Lower lobe of right lung (tissue), 2 donors: ENCODE data around the gene GNG12. TPM values are rescaled to one million over a fixed set of nuclear protein-coding genes. Genes with fewer than 3 reads are reported as not detected.

Source experiments
- ATAC-seq, 2 donors: fragments of 200-7000 bp; cut with Tn5 transposase; one replicate each; pipeline ENCODE4 v1.9.1; 2020 to 2022; ENCODE audit warnings: mild to moderate bottlenecking in 2 of 2, moderate library complexity in 2 of 2
- DNase-seq: peaks from one replicate; pipeline ENCODE4 v3.0.0-alpha.2; 2020
- H3K27ac ChIP-seq: fragments of 200-600 bp; one replicate; pipeline ENCODE4 v1.8.0; 2022
- H3K27me3 ChIP-seq: fragments of 200-600 bp; one replicate; pipeline ENCODE4 v1.8.0; 2022; ENCODE audit warnings: low read depth
- H3K36me3 ChIP-seq: fragments of 200-600 bp; one replicate; pipeline ENCODE4 v1.8.0; 2022; ENCODE audit warnings: mild to moderate bottlenecking
- H3K4me1 ChIP-seq: fragments of 200-600 bp; one replicate; pipeline ENCODE4 v1.8.0; 2022
- H3K4me3 ChIP-seq: fragments of 200-600 bp; one replicate; pipeline ENCODE4 v1.8.0; 2022; ENCODE audit warnings: mild to moderate bottlenecking
- H3K9me3 ChIP-seq: fragments of 200-600 bp; one replicate; pipeline ENCODE4 v1.8.0; 2022
- CTCF ChIP-seq: fragments of 200-600 bp; IDR thresholded peaks from one replicate; pipeline ENCODE4 v1.8.0; 2022; ENCODE audit warnings: antibody characterized with exemption, mild to moderate bottlenecking
- intact Hi-C: fragments of 100-400 bp; cut with DNase I; formaldehyde crosslinking; loops from one replicate; pipeline ENCODE4 v1.11.0; 2022
- total RNA-seq: library from RNA; stranded (reverse); fragmentation: NEBNext Ultra II Directional; extraction: Animal tissue kit (Norgen Biotek cat#: 25700); gene quantifications from one replicate; pipeline ENCODE4 v1.2.1, GENCODE V29; 2021
- donor health status: DM: no; HTN: yes; CAD: no; lungs with severe emphysema.

Gene GNG12
- total RNA-seq, 1 donor from 2014 or later = 43.3 TPM

- Histone ChIP-seq H3K4me3 (no peak overlapping the region), H3K4me1 (peaks cover 32% of the 10 kb centered on the region), H3K27ac (no peak overlapping the region), H3K9me3 (no peaks in the 10 kb centered on the region), H3K27me3 (no peaks in the 10 kb centered on the region), H3K36me3 (no peaks in the 10 kb centered on the region)
- TF ChIP-seq CTCF = no peak
- DNase-seq (no peak), ATAC-seq (no peak)
- intact Hi-C loops = no loop called here
These were observed 37.9 kb downstream of the GNG12 start for GRCh38 chr1:67795179-67795912.

- Histone ChIP-seq H3K36me3 (no peaks in the 10 kb centered on the region), H3K27me3 (no peaks in the 10 kb centered on the region), H3K9me3 (no peaks in the 10 kb centered on the region), H3K4me1 (peaks cover 32% of the 10 kb centered on the region), H3K4me3 (no peak overlapping the region), H3K27ac (no peak overlapping the region)
- ATAC-seq (peak in 1 of 2 donors; percentile 10), DNase-seq (no peak)
- intact Hi-C loops = no loop called here
- no peak for TF ChIP-seq CTCF
These were observed 39.7 kb downstream of the GNG12 start for GRCh38 chr1:67793562-67793961.

GRCh38 chr1:67792741-67793458 is 40.4 kb downstream of the GNG12 start:
- Histone ChIP-seq H3K4me1 (peaks cover 35% of the 10 kb centered on the region), H3K27me3 (no peaks in the 10 kb centered on the region), H3K9me3 (no peaks in the 10 kb centered on the region), H3K36me3 (no peaks in the 10 kb centered on the region), H3K27ac (peak overlapping the region; percentile 42), H3K4me3 (no peak overlapping the region)
- ATAC-seq (no peak), DNase-seq (no peak)
- TF ChIP-seq CTCF = no peak
- intact Hi-C loops = no loop called here

GRCh38 chr1:67792103-67792502 is 41.2 kb downstream of the GNG12 start:
- Histone ChIP-seq H3K36me3 (no peaks in the 10 kb centered on the region), H3K27me3 (no peaks in the 10 kb centered on the region), H3K9me3 (no peaks in the 10 kb centered on the region), H3K27ac (peak overlapping the region; percentile 39), H3K4me3 (no peak overlapping the region), H3K4me1 (peaks cover 35% of the 10 kb centered on the region)
- DNase-seq = no peak
- intact Hi-C loops = no loop called here
- ATAC-seq = peak in 1 of 2 donors; percentile 20
- TF ChIP-seq CTCF = no peak

GRCh38 chr1:67791686-67792085 is 41.6 kb downstream of the GNG12 start:
- DNase-seq (no peak), ATAC-seq (peak; percentile 71 to 78)
- no peak for TF ChIP-seq CTCF
- intact Hi-C loops = no loop called here
- H3K27me3 ChIP-seq = no peaks in the 10 kb centered on the region
- H3K4me1 ChIP-seq = peaks cover 35% of the 10 kb centered on the region
- H3K9me3 ChIP-seq = no peaks in the 10 kb centered on the region
- H3K27ac ChIP-seq = peak overlapping the region; percentile 39
- H3K36me3 ChIP-seq = no peaks in the 10 kb centered on the region
- no peak overlapping the region for H3K4me3 ChIP-seq
